NCI-H526 treated with DMSO at 0.1 percent for 48 hours (cell line): ENCODE measurements around the gene PLSCR3.

Experiments used
- DNase-seq: peaks from one replicate; lab custom pipeline; 2025; lab: John Stamatoyannopoulos, UW

PLSCR3 gene

GRCh38 chr17:7426203-7426863, 32.0 kb upstream of the PLSCR3 start:
- DNase-seq = no peak

- no peak for DNase-seq
Observed at GRCh38 chr17:7425756-7426155, 31.4 kb upstream of the PLSCR3 start.

DNA sequence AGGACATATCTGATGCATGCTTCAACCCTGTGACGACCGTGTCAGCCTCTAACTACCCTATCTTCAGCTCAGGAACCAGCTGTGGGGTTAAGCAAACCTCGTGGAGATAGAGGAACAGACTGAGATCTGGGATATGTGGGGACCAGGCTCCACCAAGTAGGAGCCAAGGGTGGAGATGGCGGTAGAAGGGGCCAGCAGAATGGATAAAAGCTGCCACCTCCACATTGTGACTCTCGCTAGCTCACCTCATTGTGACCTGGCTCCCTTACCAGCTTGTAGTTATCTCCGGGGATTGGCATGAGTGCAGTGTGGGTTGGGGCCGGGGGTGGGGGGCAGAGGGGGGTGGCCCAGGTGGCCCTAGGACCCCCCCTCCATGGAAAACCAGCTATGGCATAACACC, 31.0 kb upstream of the PLSCR3 start, which contains the start of gene SPEM2:
Gene SPEM2, plus strand, starts transcription at position 301 of the 400 bp plus-strand sequence. Its CDS starts 73 bp downstream, at position 374.
- no peak for DNase-seq

- DNase-seq = no peak
Observed at GRCh38 chr17:7423679-7424078, 29.4 kb upstream of the PLSCR3 start.

DNA sequence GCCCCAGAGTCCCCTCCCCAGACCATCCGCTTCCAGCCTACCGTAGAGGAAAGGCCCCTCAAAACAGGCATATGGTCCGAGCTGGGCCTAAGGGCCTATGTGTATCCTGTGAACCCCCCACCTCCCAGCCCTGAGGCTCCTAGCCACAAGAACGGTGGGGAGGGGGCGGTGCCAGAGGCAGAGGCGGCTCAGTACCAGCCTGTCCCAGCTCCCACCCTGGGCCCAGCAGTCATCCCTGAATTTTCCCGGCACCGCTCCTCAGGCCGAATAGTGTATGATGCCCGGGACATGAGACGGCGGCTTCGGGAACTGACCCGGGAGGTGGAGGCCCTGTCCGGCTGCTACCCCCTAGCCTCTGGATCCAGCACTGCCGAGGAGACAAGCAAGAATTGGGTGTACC, 26.9 kb upstream of the PLSCR3 start:
- DNase-seq = no peak

- no peak for DNase-seq
Observed at GRCh38 chr17:7419819-7420610, 25.7 kb upstream of the PLSCR3 start, which contains the start of gene SPEM1. Gene SPEM1, plus strand, starts transcription at chr17:7420324. Its CDS starts 61 bp downstream, at chr17:7420385.

DNA sequence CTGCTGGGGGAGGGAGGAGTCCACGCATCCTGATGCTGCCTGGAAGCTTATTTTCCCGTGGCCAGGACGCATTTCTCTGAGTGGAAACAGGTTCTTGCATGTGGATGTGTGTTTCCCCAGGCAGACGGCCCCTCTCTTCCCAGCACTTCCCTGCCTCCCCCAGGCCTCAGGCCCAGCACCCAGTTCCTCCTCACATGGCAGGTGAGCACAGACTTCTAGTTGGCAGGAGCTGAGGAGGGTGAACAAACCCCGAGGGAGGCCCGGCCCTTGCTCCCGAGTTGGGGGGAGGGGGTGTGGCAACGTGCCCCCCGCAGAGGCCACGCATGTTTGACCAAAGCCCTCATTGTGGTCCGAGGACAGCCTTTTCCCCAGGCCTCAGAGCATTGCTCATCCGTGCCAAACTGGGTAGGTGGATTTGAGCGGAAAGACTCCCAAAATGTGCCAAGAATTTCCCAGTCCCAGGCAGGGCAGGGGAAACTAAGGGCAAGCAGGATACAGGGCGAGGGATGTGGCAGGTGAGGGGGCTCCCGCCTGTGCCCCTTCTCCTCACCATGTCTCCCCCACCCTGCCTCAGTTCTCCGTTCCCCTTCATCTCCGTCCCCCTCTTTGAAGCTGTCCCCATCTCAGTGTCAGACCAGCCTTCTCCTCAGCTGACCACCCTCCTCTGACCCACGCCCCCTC, 24.3 kb upstream of the PLSCR3 start:
- DNase-seq = no peak

DNA sequence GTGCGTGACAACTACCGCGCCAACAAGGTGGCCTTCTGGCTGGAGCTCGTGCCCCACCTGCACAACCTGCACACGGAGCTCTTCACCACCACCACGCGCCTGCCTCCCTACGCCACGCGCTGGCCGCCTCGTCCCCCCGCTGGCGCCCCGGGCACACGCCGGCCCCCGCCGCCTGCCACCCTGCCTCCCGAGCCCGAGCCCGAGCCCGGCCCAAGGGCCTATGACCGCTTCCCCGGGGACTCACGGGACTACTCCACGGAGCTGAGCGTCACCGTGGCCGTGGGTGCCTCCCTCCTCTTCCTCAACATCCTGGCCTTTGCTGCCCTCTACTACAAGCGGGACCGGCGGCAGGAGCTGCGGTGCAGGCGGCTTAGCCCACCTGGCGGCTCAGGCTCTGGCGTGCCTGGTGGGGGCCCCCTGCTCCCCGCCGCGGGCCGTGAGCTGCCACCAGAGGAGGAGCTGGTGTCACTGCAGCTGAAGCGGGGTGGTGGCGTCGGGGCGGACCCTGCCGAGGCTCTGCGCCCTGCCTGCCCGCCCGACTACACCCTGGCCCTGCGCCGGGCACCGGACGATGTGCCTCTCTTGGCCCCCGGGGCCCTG, 22.8 kb upstream of the PLSCR3 start:
- no peak for DNase-seq

- no peak for DNase-seq
Observed at GRCh38 chr17:7416323-7416722, 22.0 kb upstream of the PLSCR3 start.

DNA sequence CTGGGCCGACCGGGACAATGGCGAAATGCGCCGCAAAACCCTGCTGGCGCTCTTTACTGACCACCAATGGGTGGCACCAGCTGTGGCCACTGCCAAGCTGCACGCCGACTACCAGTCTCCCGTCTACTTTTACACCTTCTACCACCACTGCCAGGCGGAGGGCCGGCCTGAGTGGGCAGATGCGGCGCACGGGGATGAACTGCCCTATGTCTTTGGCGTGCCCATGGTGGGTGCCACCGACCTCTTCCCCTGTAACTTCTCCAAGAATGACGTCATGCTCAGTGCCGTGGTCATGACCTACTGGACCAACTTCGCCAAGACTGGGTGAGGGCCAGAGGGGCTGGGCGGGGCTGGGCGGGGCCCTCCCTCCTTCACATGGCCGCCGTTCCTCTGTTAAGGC, 21.5 kb upstream of the PLSCR3 start:
- DNase-seq = no peak

GRCh38 chr17:7414837-7415236, 20.5 kb upstream of the PLSCR3 start:
- no peak for DNase-seq

DNA sequence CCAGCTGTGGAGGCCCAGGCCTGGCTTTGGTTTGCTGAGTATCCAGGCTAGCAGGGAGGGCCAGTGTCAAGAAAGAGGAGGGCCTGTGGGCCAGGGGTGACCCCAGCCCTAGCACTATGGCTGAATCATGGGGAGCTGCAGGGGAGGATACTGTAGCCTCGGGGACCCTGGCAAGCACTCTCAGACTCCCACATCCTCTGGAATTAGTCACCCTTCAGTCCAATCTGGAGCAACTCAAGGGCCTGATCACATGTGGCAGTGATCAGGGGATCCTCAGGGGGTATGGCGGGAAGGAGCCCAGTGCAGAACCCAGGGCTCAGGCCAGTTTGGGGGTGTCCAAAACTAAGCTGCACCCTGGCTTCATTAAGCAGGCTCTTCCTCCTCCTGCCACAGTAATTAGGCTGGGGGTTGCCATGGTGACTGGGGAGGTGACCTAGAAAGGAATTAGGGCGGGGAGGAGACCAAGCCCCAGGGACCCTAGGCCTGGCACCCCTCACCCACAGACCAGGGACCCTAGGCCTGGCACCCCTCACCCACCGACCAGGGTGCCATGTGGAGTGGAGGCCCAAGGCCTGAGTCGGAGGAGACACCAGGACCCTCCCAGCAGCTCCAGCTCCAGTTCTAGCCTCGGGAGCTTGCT, 19.1 kb upstream of the PLSCR3 start:
- DNase-seq = no peak

DNA sequence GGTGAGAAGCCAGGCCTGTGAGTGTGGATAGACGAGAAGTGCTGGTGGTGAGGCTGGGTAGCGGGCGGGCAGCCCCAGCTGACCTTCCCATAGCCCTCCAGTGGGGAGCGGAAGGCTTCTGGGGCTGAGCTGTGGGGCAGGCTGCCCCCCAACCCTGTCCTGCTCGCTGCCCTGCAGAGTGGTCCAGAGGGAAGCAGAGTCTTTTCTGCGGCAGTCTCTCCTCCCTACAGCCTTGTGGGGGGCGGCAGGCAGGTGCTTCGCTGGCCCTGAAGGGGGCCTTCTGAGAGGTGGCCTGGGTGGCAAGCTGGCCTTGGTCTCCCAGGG, 17.1 kb upstream of the PLSCR3 start:
- no peak for DNase-seq

DNA sequence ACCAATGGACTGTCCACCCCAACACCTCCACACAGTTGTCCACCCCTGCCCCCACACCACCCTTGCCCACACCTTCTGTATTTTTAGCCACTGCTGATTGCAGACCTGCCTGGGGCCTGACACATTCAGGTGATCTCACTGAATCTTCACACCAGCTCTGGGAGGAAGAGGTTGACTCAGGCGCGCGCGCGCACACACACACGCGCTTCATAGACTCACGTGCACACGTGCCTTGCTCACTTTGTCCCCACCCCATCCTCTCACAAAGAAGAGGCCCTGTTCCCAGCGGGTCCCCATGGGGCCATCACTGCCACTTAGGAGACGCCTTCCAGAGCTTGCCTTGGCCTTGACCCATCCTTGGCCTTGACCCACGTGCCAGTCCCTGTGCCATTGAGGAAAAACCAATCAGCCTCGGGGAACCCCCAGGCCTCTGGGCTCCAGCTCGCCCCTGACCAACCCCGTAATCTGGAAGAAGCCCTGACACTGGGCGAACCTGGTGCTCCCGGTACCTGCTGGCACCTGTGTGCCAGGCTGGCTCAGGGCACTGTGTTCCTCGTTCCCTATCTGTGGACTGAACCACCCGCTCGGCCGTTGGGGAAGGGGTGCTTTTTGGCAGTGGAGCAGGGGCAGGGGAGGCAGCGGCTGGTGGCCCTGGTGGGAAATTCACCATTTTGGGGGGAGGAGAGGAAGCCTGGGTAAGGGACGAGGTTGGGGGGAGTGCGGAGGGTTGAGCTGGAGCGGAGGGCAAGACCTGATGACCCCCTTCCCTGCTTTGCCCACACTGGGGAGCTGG, 16.5 kb upstream of the PLSCR3 start:
- no peak for DNase-seq

DNA sequence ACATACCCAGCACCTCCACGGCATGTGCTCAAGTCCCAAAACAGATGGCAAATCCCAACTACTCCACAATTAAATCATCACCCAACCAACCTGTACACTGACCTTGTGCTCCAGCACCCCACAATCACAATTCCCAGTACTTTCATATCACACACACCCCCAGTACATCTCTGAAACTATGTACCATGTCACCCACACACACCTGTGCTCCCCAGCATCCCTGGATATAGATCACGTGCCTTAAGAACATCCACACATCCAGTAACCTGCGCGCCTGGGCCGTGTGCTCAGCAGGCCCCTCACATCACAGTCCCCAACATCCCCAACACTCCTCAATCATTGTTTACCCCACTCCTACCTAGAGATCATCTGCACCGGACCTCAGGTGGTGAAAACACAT, 15.4 kb upstream of the PLSCR3 start:
- DNase-seq = no peak

DNA sequence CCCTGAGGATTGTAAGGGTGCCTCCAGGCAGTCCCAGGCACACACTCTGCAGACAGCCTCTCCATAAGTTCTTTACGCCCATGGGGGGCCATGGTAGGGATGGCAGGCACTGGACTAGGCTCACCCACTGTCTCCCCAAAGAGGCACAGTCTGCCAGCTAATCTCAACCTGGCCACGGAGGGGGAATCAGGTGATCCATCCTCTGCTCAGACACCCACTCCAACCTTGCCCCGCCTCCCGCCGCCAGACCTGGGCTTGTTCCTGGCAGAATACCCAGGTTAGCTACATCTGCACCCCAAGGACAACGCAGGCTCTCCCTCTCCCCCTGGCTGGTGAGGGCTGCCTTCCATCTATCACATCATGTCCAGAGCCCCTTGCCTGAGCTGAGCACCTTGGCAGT, 14.5 kb upstream of the PLSCR3 start:
- no peak for DNase-seq

DNA sequence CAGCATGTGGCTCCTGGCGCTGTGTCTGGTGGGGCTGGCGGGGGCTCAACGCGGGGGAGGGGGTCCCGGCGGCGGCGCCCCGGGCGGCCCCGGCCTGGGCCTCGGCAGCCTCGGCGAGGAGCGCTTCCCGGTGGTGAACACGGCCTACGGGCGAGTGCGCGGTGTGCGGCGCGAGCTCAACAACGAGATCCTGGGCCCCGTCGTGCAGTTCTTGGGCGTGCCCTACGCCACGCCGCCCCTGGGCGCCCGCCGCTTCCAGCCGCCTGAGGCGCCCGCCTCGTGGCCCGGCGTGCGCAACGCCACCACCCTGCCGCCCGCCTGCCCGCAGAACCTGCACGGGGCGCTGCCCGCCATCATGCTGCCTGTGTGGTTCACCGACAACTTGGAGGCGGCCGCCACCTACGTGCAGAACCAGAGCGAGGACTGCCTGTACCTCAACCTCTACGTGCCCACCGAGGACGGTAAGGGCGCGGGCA, 14.0 kb upstream of the PLSCR3 start:
- DNase-seq = no peak

DNA sequence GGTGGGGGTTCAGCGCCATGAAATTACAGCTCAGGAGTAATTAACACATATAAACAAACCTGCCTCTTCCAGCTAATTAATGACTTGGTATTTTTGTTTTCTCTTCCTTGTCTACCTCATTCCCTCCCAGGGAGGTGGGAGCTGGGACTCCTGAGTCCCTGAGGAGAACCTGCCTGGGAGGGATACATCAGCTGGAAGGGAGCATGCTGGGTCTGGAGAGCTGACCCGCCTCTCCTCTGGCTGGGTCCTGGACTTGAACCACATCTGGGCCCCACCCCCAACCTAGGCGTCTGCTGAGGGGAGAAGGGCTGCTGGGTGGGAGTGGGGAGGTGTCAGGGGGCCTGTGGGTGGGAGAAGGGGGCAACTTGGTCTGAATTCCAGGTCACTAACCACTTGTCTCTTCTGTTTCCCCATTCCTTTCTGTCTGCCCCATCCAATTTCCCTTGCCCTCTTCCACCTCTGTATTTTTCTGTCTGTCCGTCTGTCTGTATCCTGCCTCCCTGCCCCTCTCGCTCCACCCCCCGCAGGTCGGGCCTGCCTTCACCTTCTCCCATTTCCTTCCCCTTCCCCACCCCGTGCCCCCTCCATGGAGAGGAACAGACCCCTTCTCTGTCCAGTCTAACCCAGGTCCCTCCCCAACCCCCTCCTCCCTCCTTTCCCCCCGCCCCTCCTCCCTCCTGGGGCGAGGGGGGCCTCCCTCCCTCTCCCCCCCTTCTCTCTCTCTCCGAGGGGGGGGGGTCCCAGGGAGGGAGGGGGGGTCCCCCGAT, 13.3 kb upstream of the PLSCR3 start, which contains the start of gene NLGN2:
Gene NLGN2, plus strand, starts transcription at position 361 of the 767 bp plus-strand sequence. CDS start 411 bp downstream, outside the sequence.
- no peak for DNase-seq

- no peak for DNase-seq
Observed at GRCh38 chr17:7407082-7407481, 12.8 kb upstream of the PLSCR3 start.

DNA sequence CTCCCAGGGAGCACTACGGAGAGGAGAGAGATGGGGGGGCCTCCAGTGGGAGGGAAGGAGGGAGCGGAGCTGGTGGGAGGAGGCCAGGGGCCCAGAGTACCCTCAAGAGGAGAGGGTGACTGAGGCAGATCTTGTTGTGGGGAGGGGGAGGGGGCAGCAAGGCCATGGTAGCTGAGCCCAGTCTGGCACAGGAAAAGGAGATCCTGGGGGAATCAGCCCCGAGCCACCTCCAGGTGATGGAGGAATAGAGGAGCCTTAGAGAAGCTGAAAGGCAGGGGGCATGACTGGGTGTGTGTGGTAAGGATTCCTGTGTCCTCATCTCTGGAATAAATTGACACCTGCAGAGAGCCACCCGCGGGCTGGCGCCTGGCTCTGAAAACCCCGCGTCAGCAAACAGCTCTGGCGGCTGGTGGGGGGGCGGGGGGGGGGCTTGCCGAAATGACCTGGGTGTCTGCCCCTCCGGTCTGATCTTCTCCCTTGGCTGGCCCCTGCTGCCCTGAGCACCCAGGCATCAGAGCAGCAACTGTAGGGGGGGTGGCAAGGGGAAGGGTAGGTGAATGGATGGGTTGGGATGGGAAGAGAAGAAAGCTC, 12.0 kb upstream of the PLSCR3 start:
- DNase-seq = no peak
